HFFc6 (cell line): Measurements from ENCODE around the gene USF3. TPM values are rescaled to one million over a fixed set of nuclear protein-coding genes. Genes with fewer than 3 reads are reported as not detected.

ENCODE experiments used
- DNase-seq: peaks from one replicate; pipeline ENCODE4 v3.0.0-alpha.2; 2018
- H3K27ac Mint-ChIP-seq: 2 replicates; pipeline ENCODE4 v1.8.0; 2020; ENCODE audit warnings: mild to moderate bottlenecking, mixed read lengths
- H3K27me3 Mint-ChIP-seq: 2 replicates; pipeline ENCODE4 v1.8.0; 2021; ENCODE audit warnings: mild to moderate bottlenecking, moderate library complexity, mixed read lengths; ENCODE audit not compliant: insufficient read depth
- H3K36me3 Mint-ChIP-seq: 2 replicates; pipeline ENCODE4 v1.8.0; 2021; ENCODE audit warnings: low read depth, mixed read lengths
- H3K4me1 Mint-ChIP-seq: 2 replicates; pipeline ENCODE4 v1.8.0; 2020; ENCODE audit warnings: low read depth, mixed read lengths
- H3K4me3 Mint-ChIP-seq: 2 replicates; pipeline ENCODE4 v1.8.0; 2020; ENCODE audit warnings: mild to moderate bottlenecking, moderate library complexity, mixed read lengths
- H3K9me3 Mint-ChIP-seq: 2 replicates; pipeline ENCODE4 v1.8.0; 2020; ENCODE audit warnings: mild to moderate bottlenecking, mixed read lengths
- total RNA-seq, 6 experiments: library from RNA; stranded (reverse); fragmentation: NEBNext Ultra II Directional; extraction: Animal tissue kit (Norgen Biotek cat#: 25700); gene quantifications; 2 replicates in 1 of 6; 3 replicates in 5 of 6; pipeline ENCODE4 v1.2.3, GENCODE V29; 2021
- TF ChIP-seq, protein P1 (sequence below): fragments of 200-600 bp; sonication (generic); IDR thresholded peaks from 2 replicates; pipeline ENCODE4 v1.5.0; 2021; ENCODE audit warnings: antibody characterized with exemption, mild to moderate bottlenecking

The USF3 gene
- total RNA-seq, 6 experiments from 2014 or later = 8.5 to 10.7 (median 10.5) TPM

DNA sequence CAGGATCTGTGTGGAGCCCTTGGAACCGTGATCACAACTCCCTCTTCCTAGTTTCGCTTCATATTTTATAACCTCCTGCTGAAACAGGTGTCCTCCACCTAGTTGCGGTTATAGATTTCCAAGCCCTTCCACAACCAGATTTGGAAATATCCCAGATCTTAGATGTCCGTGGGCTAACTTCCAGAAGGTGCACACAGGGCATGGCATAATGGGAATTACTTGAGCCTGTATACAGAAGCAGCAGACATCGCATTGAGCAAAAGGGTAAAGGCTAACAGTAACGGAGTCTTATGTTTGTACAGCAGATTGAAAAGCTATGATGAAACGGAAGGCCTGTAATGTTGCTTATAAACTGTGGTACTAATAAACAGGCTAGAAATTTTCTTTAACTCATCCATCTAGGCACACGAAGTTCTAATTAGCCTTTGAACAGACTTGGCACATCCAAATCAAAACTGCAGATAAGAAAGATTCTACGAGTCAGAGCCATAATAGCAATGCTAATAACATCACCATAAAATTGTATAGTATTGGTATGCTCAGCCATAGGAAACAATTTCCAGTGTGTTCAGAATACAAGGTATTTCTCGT is 1.2 kb upstream of the USF3 start:
- H3K27me3 Mint-ChIP-seq = no peaks in the 10 kb centered on the region; the same call in 1 of the 2 replicates
- DNase-seq = no peak
- H3K4me3 Mint-ChIP-seq = no peak overlapping the region
- H3K36me3 Mint-ChIP-seq = no peaks in the 10 kb centered on the region
- H3K9me3 Mint-ChIP-seq = no peaks in the 10 kb centered on the region
- peaks cover 10% of the 10 kb centered on the region for H3K4me1 Mint-ChIP-seq
- H3K27ac Mint-ChIP-seq = no peak overlapping the region
- TF ChIP-seq, protein P1, sequence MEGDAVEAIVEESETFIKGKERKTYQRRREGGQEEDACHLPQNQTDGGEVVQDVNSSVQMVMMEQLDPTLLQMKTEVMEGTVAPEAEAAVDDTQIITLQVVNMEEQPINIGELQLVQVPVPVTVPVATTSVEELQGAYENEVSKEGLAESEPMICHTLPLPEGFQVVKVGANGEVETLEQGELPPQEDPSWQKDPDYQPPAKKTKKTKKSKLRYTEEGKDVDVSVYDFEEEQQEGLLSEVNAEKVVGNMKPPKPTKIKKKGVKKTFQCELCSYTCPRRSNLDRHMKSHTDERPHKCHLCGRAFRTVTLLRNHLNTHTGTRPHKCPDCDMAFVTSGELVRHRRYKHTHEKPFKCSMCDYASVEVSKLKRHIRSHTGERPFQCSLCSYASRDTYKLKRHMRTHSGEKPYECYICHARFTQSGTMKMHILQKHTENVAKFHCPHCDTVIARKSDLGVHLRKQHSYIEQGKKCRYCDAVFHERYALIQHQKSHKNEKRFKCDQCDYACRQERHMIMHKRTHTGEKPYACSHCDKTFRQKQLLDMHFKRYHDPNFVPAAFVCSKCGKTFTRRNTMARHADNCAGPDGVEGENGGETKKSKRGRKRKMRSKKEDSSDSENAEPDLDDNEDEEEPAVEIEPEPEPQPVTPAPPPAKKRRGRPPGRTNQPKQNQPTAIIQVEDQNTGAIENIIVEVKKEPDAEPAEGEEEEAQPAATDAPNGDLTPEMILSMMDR = no peak

DNA sequence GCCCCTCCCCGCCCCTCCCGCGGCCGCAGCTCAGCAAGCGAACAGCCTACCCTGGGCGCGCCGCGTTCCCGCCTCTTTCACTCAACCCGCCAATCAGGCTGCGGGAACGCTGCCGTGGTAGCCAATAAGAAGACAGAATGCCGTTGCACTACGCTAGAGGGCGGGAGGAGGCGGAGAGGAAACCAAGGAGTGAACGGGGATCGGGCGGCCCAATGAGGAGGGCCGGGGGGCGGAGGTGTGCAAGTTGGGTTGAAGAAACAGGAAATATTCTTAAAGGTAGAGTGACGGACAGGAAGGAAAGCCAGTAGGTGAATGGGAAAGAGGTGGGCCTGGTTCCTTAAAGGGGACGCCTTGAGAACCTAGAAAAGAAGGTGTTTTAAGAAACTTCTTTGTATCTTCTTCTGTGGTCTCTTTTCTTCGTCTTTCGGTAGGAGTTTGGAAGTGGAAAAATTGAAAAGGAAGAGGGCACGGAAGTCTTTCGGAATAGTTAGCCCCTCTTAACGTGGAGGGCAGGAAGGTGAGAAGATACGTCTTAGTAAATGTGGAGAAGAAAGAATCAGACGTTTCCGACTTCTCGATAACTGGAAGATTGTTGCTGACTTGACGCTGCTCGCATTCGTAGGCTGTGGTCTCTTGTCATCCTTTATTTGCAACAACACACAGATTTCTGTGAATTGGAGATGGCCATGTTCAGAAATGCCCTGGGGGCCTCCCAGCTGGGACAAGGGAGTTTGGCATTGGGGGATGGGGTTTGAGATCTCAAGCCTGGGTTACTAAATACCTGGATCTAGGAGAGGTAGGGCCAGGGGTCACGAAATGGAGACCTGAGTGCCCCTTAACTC is 437 bp upstream of the USF3 start:
- Mint-ChIP-seq H3K27ac (no peak overlapping the region), H3K9me3 (no peaks in the 10 kb centered on the region), H3K4me3 (no peak overlapping the region), H3K4me1 (peaks cover 10% of the 10 kb centered on the region), H3K27me3 (no peaks in the 10 kb centered on the region; the same call in 1 of the 2 replicates), H3K36me3 (no peaks in the 10 kb centered on the region)
- TF ChIP-seq, protein P1 = peak; percentile 55
- DNase-seq = peak; percentile 99

DNA sequence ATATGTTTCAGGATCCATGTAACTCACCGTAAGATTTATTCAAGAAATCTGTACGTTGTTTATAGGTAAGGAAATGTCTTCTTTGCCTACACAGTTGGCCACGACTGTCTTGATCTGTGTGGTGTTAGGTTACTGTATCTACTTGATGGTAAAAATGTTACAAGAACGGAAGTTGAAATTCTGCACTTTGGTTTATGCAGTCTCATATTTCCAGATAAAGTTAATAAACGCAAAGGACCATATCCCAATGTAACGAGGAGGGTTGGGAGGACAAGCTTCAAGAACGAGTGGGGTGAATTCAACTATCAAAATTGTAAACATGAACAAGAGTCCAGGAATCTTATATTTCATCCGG is 1.0 kb downstream of the USF3 start:
- H3K27me3 Mint-ChIP-seq = no peaks in the 10 kb centered on the region; the same call in 1 of the 2 replicates
- peak overlapping the region; percentile 84 for H3K27ac Mint-ChIP-seq
- H3K4me3 Mint-ChIP-seq = peak overlapping the region; percentile 92
- DNase-seq = peak; percentile 8
- no peaks in the 10 kb centered on the region for H3K36me3 Mint-ChIP-seq
- H3K4me1 Mint-ChIP-seq = peaks cover 10% of the 10 kb centered on the region
- TF ChIP-seq, protein P1 = no peak
- no peaks in the 10 kb centered on the region for H3K9me3 Mint-ChIP-seq

DNA sequence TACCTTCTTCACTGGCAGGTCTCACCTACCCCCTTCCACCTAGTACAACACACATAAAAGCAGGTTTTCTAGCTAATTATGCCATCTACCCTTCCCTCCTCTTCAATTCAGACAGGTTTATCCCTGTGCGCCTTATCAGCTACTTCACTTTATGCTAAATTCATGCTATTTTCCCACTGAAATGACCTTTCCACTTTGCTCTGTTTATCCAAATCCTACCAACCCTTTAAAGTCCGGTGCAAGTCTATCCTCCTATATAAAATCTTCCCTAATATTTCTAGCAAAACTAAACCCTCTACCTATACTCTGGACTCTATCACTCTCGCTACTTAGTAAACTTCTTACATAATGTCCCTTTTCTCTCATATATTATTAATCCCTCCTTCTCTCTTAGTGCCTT is 6.0 kb downstream of the USF3 start:
- Mint-ChIP-seq H3K36me3 (peaks cover 5% of the 10 kb centered on the region; the same call in 1 of the 2 replicates), H3K27ac (no peak overlapping the region), H3K27me3 (no peaks in the 10 kb centered on the region), H3K4me3 (no peak overlapping the region), H3K9me3 (no peaks in the 10 kb centered on the region), H3K4me1 (peaks cover 22% of the 10 kb centered on the region)
- TF ChIP-seq, protein P1 = no peak
- no peak for DNase-seq

DNA sequence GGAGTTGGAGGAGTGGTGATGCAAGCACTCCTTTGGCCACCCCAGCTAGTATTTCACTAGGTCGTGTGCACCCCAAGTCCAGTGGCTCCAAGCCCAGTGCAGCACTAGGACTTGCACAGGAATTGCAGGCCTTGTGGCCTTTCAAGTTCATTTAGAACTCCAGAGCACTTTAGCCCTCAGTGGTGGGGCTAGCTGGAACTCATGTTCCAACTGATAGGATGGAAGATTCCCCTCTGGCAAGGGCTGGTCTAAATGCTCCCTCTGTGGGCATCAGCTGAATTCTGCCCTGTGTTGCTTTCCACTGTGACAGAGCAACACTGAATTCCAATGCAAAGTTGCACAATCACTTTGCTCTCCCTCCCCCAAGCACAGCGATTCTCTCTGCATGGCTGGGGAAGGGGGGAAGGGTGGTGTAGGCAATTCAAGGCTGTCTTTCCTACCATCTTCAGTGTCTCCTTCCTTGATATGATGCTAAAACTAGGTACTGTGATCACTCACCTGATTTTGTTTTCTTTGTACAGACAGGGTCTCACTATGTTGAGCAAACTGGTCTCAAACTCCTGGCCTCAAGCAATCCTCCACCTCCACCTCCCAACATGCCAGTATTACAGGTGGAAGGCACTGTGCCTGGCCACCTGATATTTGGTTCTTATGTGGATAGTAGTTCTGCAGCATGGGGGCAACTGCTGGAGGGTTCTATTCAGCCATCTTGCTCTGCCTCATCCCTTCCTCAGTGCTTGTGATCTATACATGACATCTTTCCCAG is 10.3 kb downstream of the USF3 start:
- H3K27ac Mint-ChIP-seq = peak overlapping the region; percentile 66; the same call in 1 of the 2 replicates
- TF ChIP-seq, protein P1 = no peak
- H3K27me3 Mint-ChIP-seq = no peaks in the 10 kb centered on the region

More for the DNA sequence above, 10.3 kb downstream of the USF3 start:
- peaks cover 15% of the 10 kb centered on the region for H3K4me1 Mint-ChIP-seq
- peaks cover 11% of the 10 kb centered on the region for H3K9me3 Mint-ChIP-seq
- DNase-seq = peak; percentile 43
- no peak overlapping the region for H3K4me3 Mint-ChIP-seq
- H3K36me3 Mint-ChIP-seq = peaks cover 17% of the 10 kb centered on the region
